Transverse colon (tissue), 4 donors: Measurements from ENCODE around the gene FEZF1.

Experiments used
- POLR2A ChIP-seq: fragments of 450-650 bp; IDR thresholded peaks from one replicate; pipeline ENCODE4 v1.6.1; 2016; ENCODE audit warnings: antibody characterized with exemption, mild to moderate bottlenecking, moderate library complexity
- POLR2AphosphoS5 ChIP-seq, 3 donors: sonication (generic); formaldehyde crosslinking; IDR thresholded peaks; one replicate each; pipeline ENCODE4 v1.6.1; 2016; ENCODE audit warnings: antibody characterized with exemption in 3 of 3
- TF ChIP-seq, protein P1 (sequence below), 5 experiments: fragments of 200-600 bp in 3 of 5; fragments of 450-650 bp in 2 of 5; sonication (generic) in 3 of 5; IDR thresholded peaks; 1 replicate in 2 of 5; 2 replicates in 3 of 5; pipeline ENCODE4 v1.5.1; 2016 to 2017; ENCODE audit warnings: antibody characterized with exemption in 5 of 5, inconsistent platforms in 3 of 5, mild to moderate bottlenecking in 2 of 5, moderate library complexity in 1 of 5

DNA sequence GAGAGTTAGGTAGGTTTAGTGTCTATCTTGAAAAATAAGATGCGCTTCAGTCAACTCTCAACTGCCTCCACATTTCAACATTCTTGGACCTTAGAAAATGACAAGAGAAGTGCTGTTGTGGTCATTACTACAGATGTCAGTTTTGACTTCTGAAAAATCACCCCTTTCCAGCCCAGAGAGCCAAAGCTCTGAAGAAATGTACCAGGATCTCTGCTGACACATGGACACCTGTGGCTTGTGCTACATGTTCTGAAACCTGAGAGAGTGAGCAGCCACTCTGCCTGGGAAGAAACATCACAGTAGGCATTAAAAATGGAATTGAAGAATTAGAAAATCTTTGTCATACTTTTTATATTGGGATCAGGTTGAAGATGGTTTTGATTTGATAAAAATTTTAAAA lies 35.9 kb upstream of the FEZF1 start:
- TF ChIP-seq POLR2A (no peak), POLR2AphosphoS5 (IDR thresholded peaks at IDR 0.05) (no peak)
- TF ChIP-seq, protein P1, sequence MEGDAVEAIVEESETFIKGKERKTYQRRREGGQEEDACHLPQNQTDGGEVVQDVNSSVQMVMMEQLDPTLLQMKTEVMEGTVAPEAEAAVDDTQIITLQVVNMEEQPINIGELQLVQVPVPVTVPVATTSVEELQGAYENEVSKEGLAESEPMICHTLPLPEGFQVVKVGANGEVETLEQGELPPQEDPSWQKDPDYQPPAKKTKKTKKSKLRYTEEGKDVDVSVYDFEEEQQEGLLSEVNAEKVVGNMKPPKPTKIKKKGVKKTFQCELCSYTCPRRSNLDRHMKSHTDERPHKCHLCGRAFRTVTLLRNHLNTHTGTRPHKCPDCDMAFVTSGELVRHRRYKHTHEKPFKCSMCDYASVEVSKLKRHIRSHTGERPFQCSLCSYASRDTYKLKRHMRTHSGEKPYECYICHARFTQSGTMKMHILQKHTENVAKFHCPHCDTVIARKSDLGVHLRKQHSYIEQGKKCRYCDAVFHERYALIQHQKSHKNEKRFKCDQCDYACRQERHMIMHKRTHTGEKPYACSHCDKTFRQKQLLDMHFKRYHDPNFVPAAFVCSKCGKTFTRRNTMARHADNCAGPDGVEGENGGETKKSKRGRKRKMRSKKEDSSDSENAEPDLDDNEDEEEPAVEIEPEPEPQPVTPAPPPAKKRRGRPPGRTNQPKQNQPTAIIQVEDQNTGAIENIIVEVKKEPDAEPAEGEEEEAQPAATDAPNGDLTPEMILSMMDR (IDR thresholded peaks at IDR 0.05): no peak
